ENCODE data around the gene NME3.

GRCh38 chr16:1781254-1781653 is 9.9 kb upstream of the NME3 start:
- TF ChIP-seq EZH2 (IDR thresholded peaks at IDR 0.05; ENCODE audit: borderline replicate concordance, low read depth, low read length, severe bottlenecking) (no peak), CTCF (IDR thresholded peaks at IDR 0.05; ENCODE audit: extremely low read depth in 1 of 2, insufficient read depth in 1 of 2, low read depth in 1 of 2, low read length in 2 of 2) (no peak), POLR2A (IDR thresholded peaks at IDR 0.05; ENCODE audit: low read depth, low read length) (no peak), MAX (IDR thresholded peaks at IDR 0.05; ENCODE audit: insufficient read depth, insufficient read length) (no peak)

All from endothelial cell of umbilical vein (primary cell).